OCI-LY3 (cell line): ENCODE results near the gene TNS1.

Source experiments
- CTCF ChIP-seq: fragments of 200-600, 300-600 bp; sonication (generic); IDR thresholded peaks from 2 replicates; pipeline ENCODE4 v1.5.1; 2014; ENCODE audit warnings: antibody characterized with exemption, low read length, low read depth
- EZH2phosphoT487 ChIP-seq: fragments of 200-600 bp; shearing (Covaris generic); IDR thresholded peaks from 2 replicates; pipeline ENCODE4 v1.6.1; 2018; ENCODE audit warnings: antibody characterized with exemption, mixed run types, low read depth

GRCh38 chr2:217981084-217981730 is 21.6 kb downstream of the TNS1 start:
- no peak for TF ChIP-seq CTCF
- TF ChIP-seq EZH2phosphoT487: no peak
